ENCODE results near the gene VMP1. TPM values are rescaled to one million over a fixed set of nuclear protein-coding genes. Genes with fewer than 3 reads are reported as not detected.
"Not testable (repeated sequence)": the region's sequence is repeated elsewhere in the genome, so short reads cannot be mapped to it uniquely, and the experiment has no call there.

VMP1 gene
- total RNA-seq, 2 donors from 2014 or later, result 309 to 488 TPM

DNA sequence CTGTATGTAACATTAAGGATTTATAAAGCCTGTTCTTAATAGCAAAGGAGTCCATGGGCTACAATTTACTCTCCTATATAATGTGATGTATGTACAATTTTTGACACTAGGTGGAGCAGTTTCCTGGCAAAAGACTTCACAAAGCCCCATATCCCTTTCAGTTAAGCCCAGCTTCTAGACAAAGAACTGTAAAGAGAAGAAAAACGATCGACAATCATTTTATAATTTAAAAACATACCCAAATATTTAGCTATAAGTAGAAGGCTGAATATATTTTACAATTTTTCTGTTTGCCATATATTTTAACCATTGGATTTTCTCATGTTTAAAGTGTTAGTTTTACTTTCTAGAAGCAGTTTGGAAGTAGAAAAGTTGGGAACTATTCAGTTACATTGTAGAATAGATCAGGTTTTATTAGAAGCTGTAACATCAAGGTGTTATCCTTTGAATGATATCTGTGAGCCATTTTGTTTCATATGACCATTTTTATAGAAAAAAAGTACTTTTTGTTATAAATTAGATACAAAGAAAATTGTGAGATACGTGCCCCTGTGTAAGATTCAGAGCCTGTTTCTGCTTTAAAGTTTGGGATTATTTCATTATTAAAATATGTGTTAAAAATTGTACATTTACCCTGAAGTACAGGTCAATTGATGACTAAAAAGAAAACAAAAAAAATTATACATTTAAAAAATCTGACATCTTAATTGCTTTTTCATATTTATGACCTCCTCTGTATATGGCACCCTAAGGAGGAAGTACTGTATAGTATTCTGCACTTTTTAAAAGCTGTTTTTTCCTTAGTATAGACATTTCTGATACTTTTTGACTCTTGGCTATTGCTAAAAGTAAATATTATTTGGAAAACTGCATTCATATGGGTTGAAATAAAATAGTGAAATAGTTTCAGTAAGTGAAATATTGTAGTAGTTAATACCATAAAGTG lies 46.3 kb downstream of the VMP1 start:
- H3K4me3 Mint-ChIP-seq, result peak overlapping the region; percentile 94
- H3K27ac Mint-ChIP-seq, result peak overlapping the region; percentile 100

GRCh38 chr17:59754552-59754951 lies 47.1 kb downstream of the VMP1 start:
- Mint-ChIP-seq H3K27ac (peak overlapping the region; percentile 100), H3K4me3 (peak overlapping the region; percentile 94), H3K36me3 (ENCODE audit: low read depth) (peaks cover 77% of the 10 kb centered on the region), H3K4me1 (peaks cover 30% of the 10 kb centered on the region), H3K27me3 (no peaks in the 10 kb centered on the region), H3K9me3 (no peaks in the 10 kb centered on the region)
- peak; percentile 68 for ATAC-seq (replicated peaks)

More for the DNA sequence above, 46.3 kb downstream of the VMP1 start:
- no peaks in the 10 kb centered on the region for H3K27me3 Mint-ChIP-seq
- H3K4me1 Mint-ChIP-seq, result peaks cover 30% of the 10 kb centered on the region
- peaks cover 70% of the 10 kb centered on the region for H3K36me3 Mint-ChIP-seq (ENCODE audit: low read depth)
- H3K9me3 Mint-ChIP-seq, result no peaks in the 10 kb centered on the region
- peak; percentile 37 for ATAC-seq (replicated peaks)

DNA sequence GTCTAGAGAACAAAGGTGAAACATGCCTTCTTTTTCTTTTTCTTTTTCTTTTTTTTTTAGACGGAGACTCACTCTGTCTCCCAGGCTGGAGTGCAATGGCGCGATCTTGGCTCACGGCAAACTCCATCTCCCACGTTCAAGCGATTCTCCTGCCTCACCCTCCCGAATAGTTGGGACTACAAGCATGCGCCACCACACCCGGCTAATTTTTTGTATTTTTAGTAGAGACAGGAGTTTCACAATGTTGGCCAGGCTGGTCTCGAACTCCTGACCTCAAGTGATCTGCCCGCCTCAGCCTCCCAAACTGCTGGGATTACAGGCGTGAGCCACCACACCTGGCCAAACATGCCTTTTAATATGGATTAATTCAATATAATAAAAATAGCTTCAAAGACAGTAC lies 47.6 kb downstream of the VMP1 start:
- peak overlapping the region; percentile 100 for H3K27ac Mint-ChIP-seq
- H3K27me3 Mint-ChIP-seq; ATAC-seq (replicated peaks); H3K9me3 Mint-ChIP-seq: not testable (repeated sequence)
- H3K4me1 Mint-ChIP-seq, result peaks cover 30% of the 10 kb centered on the region
- peak overlapping the region; percentile 94 for H3K4me3 Mint-ChIP-seq
- peaks cover 83% of the 10 kb centered on the region for H3K36me3 Mint-ChIP-seq (ENCODE audit: low read depth)

- Mint-ChIP-seq H3K4me1 (peaks cover 34% of the 10 kb centered on the region), H3K27me3 (no peaks in the 10 kb centered on the region), H3K9me3 (no peaks in the 10 kb centered on the region), H3K27ac (peak overlapping the region; percentile 100), H3K36me3 (ENCODE audit: low read depth) (peaks cover 90% of the 10 kb centered on the region), H3K4me3 (peak overlapping the region; percentile 94)
- ATAC-seq (replicated peaks), result no peak
Measured at GRCh38 chr17:59756236-59756818, 48.9 kb downstream of the VMP1 start.

GRCh38 chr17:59757043-59757442 lies 49.6 kb downstream of the VMP1 start:
- H3K27ac Mint-ChIP-seq, result peak overlapping the region; percentile 100
- no peak for ATAC-seq (replicated peaks)
- peak overlapping the region; percentile 94 for H3K4me3 Mint-ChIP-seq
- peaks cover 90% of the 10 kb centered on the region for H3K36me3 Mint-ChIP-seq (ENCODE audit: low read depth)
- H3K9me3 Mint-ChIP-seq, result no peaks in the 10 kb centered on the region
- peaks cover 38% of the 10 kb centered on the region for H3K4me1 Mint-ChIP-seq
- H3K27me3 Mint-ChIP-seq, result no peaks in the 10 kb centered on the region

- no peak for ATAC-seq (replicated peaks)
- Mint-ChIP-seq H3K36me3 (ENCODE audit: low read depth) (peaks cover 87% of the 10 kb centered on the region), H3K9me3 (no peaks in the 10 kb centered on the region), H3K4me3 (peak overlapping the region; percentile 94), H3K4me1 (peaks cover 34% of the 10 kb centered on the region), H3K27me3 (no peaks in the 10 kb centered on the region), H3K27ac (peak overlapping the region; percentile 100)
Measured at GRCh38 chr17:59757470-59757869, 50.0 kb downstream of the VMP1 start.

GRCh38 chr17:59757881-59758385 lies 50.5 kb downstream of the VMP1 start:
- H3K9me3 Mint-ChIP-seq, result no peaks in the 10 kb centered on the region
- no peak for ATAC-seq (replicated peaks)
- peak overlapping the region; percentile 100 for H3K27ac Mint-ChIP-seq
- peak overlapping the region; percentile 94 for H3K4me3 Mint-ChIP-seq
- peaks cover 33% of the 10 kb centered on the region for H3K4me1 Mint-ChIP-seq
- H3K36me3 Mint-ChIP-seq (ENCODE audit: low read depth), result peaks cover 89% of the 10 kb centered on the region
- no peaks in the 10 kb centered on the region for H3K27me3 Mint-ChIP-seq

DNA sequence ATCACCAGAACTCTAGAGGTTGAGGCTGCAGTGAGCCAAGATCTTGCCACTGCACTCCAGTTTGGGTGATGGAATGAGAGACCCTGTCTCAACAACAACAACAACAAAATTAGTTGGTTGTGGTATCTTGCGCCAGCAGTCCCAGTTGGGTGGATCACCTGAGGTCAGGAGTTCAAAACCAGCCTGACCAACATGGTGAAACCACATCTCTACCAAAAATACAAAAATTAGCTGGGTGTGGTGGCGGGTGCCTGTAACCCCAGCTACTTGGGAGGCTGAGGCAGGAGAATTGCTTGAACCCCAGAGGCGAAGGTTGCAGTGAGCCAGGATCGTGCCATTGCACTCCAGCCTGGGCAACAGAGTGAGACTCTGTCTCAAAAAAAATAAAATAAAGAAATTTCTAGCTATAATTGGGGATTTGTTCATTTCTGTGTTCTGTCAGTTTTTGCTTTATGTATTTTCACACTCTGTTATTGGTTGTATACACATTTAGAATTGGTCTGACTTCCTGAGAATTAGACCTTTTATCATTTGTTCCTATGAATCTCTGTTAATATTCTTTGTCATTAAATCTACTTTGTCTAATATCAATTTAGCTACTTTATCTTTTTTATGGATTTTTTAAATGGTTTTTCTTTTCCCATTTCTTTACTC lies 51.7 kb downstream of the VMP1 start:
- not testable (repeated sequence) for ATAC-seq (replicated peaks); H3K27me3 Mint-ChIP-seq; H3K9me3 Mint-ChIP-seq
- Mint-ChIP-seq H3K4me3 (peak overlapping the region; percentile 82), H3K4me1 (peaks cover 33% of the 10 kb centered on the region), H3K36me3 (ENCODE audit: low read depth) (peaks cover 88% of the 10 kb centered on the region), H3K27ac (peak overlapping the region; percentile 98)

DNA sequence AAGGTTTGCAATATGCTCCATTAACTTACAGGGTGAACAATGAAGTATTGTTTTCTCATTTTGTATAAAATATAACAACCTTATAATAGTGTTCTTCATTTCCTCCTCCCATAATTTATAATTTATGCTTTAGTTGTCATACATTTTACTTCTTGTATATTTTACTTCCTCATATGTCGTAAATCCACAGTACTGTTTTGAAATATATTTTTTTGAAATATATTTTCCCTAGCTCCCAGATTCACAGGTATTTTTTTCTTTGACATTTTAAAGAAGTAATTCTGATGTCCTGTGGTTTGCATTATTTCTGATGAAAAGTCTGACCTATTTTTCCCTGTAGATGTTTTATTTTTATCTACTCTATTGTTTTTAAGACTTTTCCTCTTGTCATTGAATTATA lies 52.7 kb downstream of the VMP1 start:
- Mint-ChIP-seq H3K36me3 (ENCODE audit: low read depth) (peaks cover 88% of the 10 kb centered on the region), H3K4me1 (peaks cover 36% of the 10 kb centered on the region), H3K27ac (peak overlapping the region; percentile 98), H3K27me3 (no peaks in the 10 kb centered on the region), H3K9me3 (no peaks in the 10 kb centered on the region), H3K4me3 (peak overlapping the region; percentile 82)
- no peak for ATAC-seq (replicated peaks)

- peak overlapping the region; percentile 98 for H3K27ac Mint-ChIP-seq
- no peaks in the 10 kb centered on the region for H3K27me3 Mint-ChIP-seq
- ATAC-seq (replicated peaks), result peak; percentile 41
- peaks cover 34% of the 10 kb centered on the region for H3K4me1 Mint-ChIP-seq
- peak overlapping the region; percentile 82 for H3K4me3 Mint-ChIP-seq
- H3K36me3 Mint-ChIP-seq (ENCODE audit: low read depth), result peaks cover 84% of the 10 kb centered on the region
- no peaks in the 10 kb centered on the region for H3K9me3 Mint-ChIP-seq
Measured at GRCh38 chr17:59761385-59762048, 54.1 kb downstream of the VMP1 start.

DNA sequence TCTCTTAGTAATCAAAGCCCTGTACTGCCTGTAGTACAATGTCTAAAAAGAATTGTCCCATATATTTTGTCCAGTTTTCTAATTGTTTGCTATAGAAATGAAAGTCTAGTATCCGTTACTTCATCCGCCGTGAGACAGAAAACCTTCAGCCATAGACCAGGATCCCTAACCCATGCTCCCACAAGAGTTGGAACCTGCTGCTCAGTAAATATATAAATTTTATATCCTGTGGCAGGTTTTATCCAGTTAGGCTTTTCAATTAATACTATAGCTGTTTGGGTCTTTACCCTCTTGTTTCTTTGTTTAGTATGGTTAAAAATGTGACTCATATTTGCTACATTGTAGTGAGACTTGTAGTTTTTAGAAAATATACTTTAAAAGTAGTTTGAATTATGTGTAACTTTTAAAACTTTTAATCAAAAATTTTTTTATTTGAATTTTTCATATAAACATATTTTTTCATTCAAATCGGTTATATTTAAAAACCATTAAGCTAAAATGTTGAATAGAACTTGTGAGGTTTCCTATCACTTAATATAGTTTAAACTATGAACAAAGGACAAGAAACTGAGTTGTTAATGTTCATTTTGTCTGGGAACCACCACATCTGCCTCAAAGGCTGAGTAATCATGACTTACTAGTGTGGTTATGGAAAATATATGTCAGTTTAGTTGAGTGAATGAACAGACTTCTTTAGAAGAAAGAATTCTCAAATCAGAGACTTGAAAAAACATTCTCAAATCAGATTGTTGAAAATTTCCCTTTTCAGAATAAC lies 54.8 kb downstream of the VMP1 start:
- Mint-ChIP-seq H3K4me3 (peak overlapping the region; percentile 82), H3K27me3 (no peaks in the 10 kb centered on the region), H3K36me3 (ENCODE audit: low read depth) (peaks cover 87% of the 10 kb centered on the region), H3K27ac (peak overlapping the region; percentile 98), H3K4me1 (peaks cover 32% of the 10 kb centered on the region), H3K9me3 (no peaks in the 10 kb centered on the region)
- ATAC-seq (replicated peaks), result peak; percentile 81

GRCh38 chr17:59762824-59763374 lies 55.4 kb downstream of the VMP1 start:
- H3K9me3 Mint-ChIP-seq, result no peaks in the 10 kb centered on the region
- no peaks in the 10 kb centered on the region for H3K27me3 Mint-ChIP-seq
- H3K4me3 Mint-ChIP-seq, result peak overlapping the region; percentile 73
- peaks cover 81% of the 10 kb centered on the region for H3K36me3 Mint-ChIP-seq (ENCODE audit: low read depth)
- H3K27ac Mint-ChIP-seq, result peak overlapping the region; percentile 98
- no peak for ATAC-seq (replicated peaks)
- peaks cover 26% of the 10 kb centered on the region for H3K4me1 Mint-ChIP-seq

DNA sequence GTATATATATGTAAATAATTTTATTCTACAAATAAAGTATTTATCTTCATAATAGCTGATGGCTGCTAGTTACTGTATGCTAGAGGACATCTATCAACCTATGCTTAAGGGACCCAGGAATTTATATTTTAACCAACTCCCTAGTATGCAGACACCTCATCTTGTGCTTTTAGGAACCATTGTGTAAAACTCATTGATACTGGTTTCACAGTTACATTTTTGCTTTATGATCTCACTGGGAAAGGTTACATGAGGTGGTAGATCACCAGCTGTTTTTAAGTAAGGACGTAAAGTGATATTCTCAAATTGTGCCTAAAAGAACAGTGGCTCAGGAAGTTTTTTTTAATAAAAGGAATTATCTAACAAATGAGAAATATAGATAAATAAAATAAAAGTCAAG lies 56.4 kb downstream of the VMP1 start:
- Mint-ChIP-seq H3K36me3 (ENCODE audit: low read depth) (peaks cover 79% of the 10 kb centered on the region), H3K4me1 (peaks cover 22% of the 10 kb centered on the region), H3K27ac (peak overlapping the region; percentile 87), H3K9me3 (no peaks in the 10 kb centered on the region), H3K4me3 (peak overlapping the region; percentile 72), H3K27me3 (no peaks in the 10 kb centered on the region)
- peak; percentile 55 for ATAC-seq (replicated peaks)

Data from activated T-helper 17 cell treated with anti-CD3 and anti-CD28 coated beads, Interleukin-2, amount 50 U/mL, for 72 hours (primary cell).